Neutrophil (primary cell): Measurements from ENCODE around the gene SMPDL3A.

ENCODE experiments used
- H3K27ac ChIP-seq: fragments of 200-600 bp; sonication (generic); 2 replicates; pipeline ENCODE4 v1.5.1; 2016; ENCODE audit warnings: mild to moderate bottlenecking, moderate library complexity
- H3K27me3 ChIP-seq: fragments of 200-600 bp; sonication (generic); 2 replicates; pipeline ENCODE4 v1.6.0; 2016; ENCODE audit warnings: mild to moderate bottlenecking
- H3K36me3 ChIP-seq: fragments of 200-600 bp; sonication (generic); 2 replicates; pipeline ENCODE4 v1.5.1; 2017
- H3K4me1 ChIP-seq, 2 experiments: fragments of 200-600 bp in 1 of 2; sonication (generic) in 1 of 2; 1 replicate in 1 of 2; 2 replicates in 1 of 2; pipeline versions ENCODE4 v1.5.1 to v1.6.1; 2013 to 2016; ENCODE audit warnings: low read depth in 1 of 2, low read length in 1 of 2, mild to moderate bottlenecking in 1 of 2, moderate library complexity in 1 of 2; ENCODE audit not compliant: control insufficient read depth in 1 of 2, insufficient read depth in 1 of 2
- H3K4me3 ChIP-seq, 2 experiments: fragments of 200-600 bp in 1 of 2; sonication (generic) in 1 of 2; 1 replicate in 1 of 2; 2 replicates in 1 of 2; pipeline ENCODE4 v1.5.1; 2013 to 2016; ENCODE audit warnings: low read depth in 1 of 2, low read length in 1 of 2, mild to moderate bottlenecking in 1 of 2, moderate library complexity in 1 of 2
- H3K9me3 ChIP-seq: fragments of 200-600 bp; sonication (generic); 2 replicates; pipeline ENCODE4 v1.5.1; 2016
- CTCF ChIP-seq: fragments of 200-600 bp; sonication (generic); IDR thresholded peaks from 2 replicates; pipeline ENCODE4 v1.5.1; 2016; ENCODE audit warnings: antibody characterized with exemption

Gene SMPDL3A

GRCh38 chr6:122753688-122754056, 35.4 kb upstream of the SMPDL3A start:
- H3K27ac ChIP-seq = no peak overlapping the region
- H3K36me3 ChIP-seq = no peaks in the 10 kb centered on the region
- H3K4me1 ChIP-seq = peaks cover 40 to 61% of the 10 kb centered on the region in 2 experiments
- TF ChIP-seq CTCF = no peak
- no peak overlapping the region for H3K4me3 ChIP-seq
- no peaks in the 10 kb centered on the region for H3K27me3 ChIP-seq
- H3K9me3 ChIP-seq = no peaks in the 10 kb centered on the region

- H3K36me3 ChIP-seq = no peaks in the 10 kb centered on the region
- TF ChIP-seq CTCF = no peak
- H3K4me3 ChIP-seq = no peak overlapping the region
- no peaks in the 10 kb centered on the region for H3K9me3 ChIP-seq
- H3K27me3 ChIP-seq = no peaks in the 10 kb centered on the region
- no peak overlapping the region for H3K27ac ChIP-seq
- peaks cover 44 to 61% of the 10 kb centered on the region in 2 experiments for H3K4me1 ChIP-seq
Measured at GRCh38 chr6:122754191-122754731, 34.8 kb upstream of the SMPDL3A start.

GRCh38 chr6:122755901-122756300, 33.2 kb upstream of the SMPDL3A start:
- Histone ChIP-seq H3K4me1 (peaks cover 38 to 50% of the 10 kb centered on the region in 2 experiments), H3K36me3 (no peaks in the 10 kb centered on the region), H3K27ac (no peak overlapping the region), H3K9me3 (no peaks in the 10 kb centered on the region), H3K27me3 (no peaks in the 10 kb centered on the region), H3K4me3 (no peak overlapping the region)
- no peak for TF ChIP-seq CTCF

GRCh38 chr6:122758927-122759334, 30.1 kb upstream of the SMPDL3A start:
- Histone ChIP-seq H3K4me1 (peaks cover 19 to 25% of the 10 kb centered on the region in 2 experiments), H3K27ac (peak overlapping the region; percentile 26), H3K27me3 (no peaks in the 10 kb centered on the region), H3K4me3 (no peak overlapping the region), H3K9me3 (no peaks in the 10 kb centered on the region), H3K36me3 (no peaks in the 10 kb centered on the region)
- no peak for TF ChIP-seq CTCF

GRCh38 chr6:122760330-122760729, 28.7 kb upstream of the SMPDL3A start:
- no peak for TF ChIP-seq CTCF
- Histone ChIP-seq H3K4me3 (no peak overlapping the region), H3K9me3 (no peaks in the 10 kb centered on the region), H3K27ac (no peak overlapping the region), H3K4me1 (peaks cover 14 to 16% of the 10 kb centered on the region in 2 experiments), H3K27me3 (no peaks in the 10 kb centered on the region), H3K36me3 (no peaks in the 10 kb centered on the region)

GRCh38 chr6:122766256-122766655, 22.8 kb upstream of the SMPDL3A start:
- Histone ChIP-seq H3K27ac (no peak overlapping the region), H3K27me3 (no peaks in the 10 kb centered on the region), H3K36me3 (no peaks in the 10 kb centered on the region), H3K4me1 (peaks cover 15 to 22% of the 10 kb centered on the region in 2 experiments), H3K9me3 (no peaks in the 10 kb centered on the region), H3K4me3 (no peak overlapping the region)
- no peak for TF ChIP-seq CTCF
